Panc1 (cell line): ENCODE measurements around the gene PCGF5. TPM values are rescaled to one million over a fixed set of nuclear protein-coding genes. Genes with fewer than 3 reads are reported as not detected.

ENCODE experiments used
- ATAC-seq: fragments of 200-7000 bp; cut with Tn5 transposase; 2 replicates; pipeline ENCODE4 v1.9.1; 2020; ENCODE audit warnings: mild to moderate bottlenecking, moderate library complexity
- BruUV-seq: library from RNA; stranded (reverse); fragments of 400-500 nt; replicated peaks from 2 replicates; lab custom pipeline; 2021; lab: Mats Ljungman, UMichigan
- CTCF ChIA-PET: fragments of 300-600 bp; sonication (Branson Sonifier 250); formaldehyde crosslinking; loops from one replicate; lab custom pipeline; 2022; ENCODE audit warnings: antibody characterized with exemption; lab: Charles Lee
- POLR2A ChIA-PET: fragments of 300-600 bp; sonication (Branson Sonifier 250); formaldehyde crosslinking; loops from one replicate; lab custom pipeline; 2022; ENCODE audit warnings: antibody characterized with exemption; lab: Charles Lee
- DNase-seq: peaks from one replicate; pipeline ENCODE4 v3.0.0-alpha.2; 2010; ENCODE audit warnings: low read depth, low spot score
- H3K27ac ChIP-seq: 2 replicates; pipeline ENCODE4 v1.5.1; 2011; ENCODE audit warnings: mild to moderate bottlenecking, low read length, inconsistent platforms
- H3K27me3 ChIP-seq: fragments of 200-500 bp; sonication (Bioruptor generic); 2 replicates; pipeline ENCODE4 v1.6.0; 2014; ENCODE audit warnings: low read length, inconsistent platforms; ENCODE audit not compliant: control insufficient read depth, insufficient read depth
- H3K36me3 ChIP-seq: fragments of 200-500 bp; sonication (Bioruptor generic); 2 replicates; pipeline ENCODE4 v1.5.1; 2014; ENCODE audit warnings: inconsistent platforms, mild to moderate bottlenecking, low read length, moderate library complexity; ENCODE audit not compliant: control insufficient read depth, insufficient read depth
- H3K4me1 ChIP-seq: 2 replicates; pipeline ENCODE4 v1.5.1; 2011; ENCODE audit warnings: inconsistent platforms, mild to moderate bottlenecking, low read length, moderate library complexity; ENCODE audit not compliant: control insufficient read depth, insufficient read depth
- H3K4me3 ChIP-seq, 2 experiments: 2 replicates each; pipeline ENCODE4 v1.5.1; 2011 to 2012; ENCODE audit warnings: low read depth in 2 of 2, low read length in 2 of 2, mild to moderate bottlenecking in 2 of 2, inconsistent platforms in 1 of 2, moderate library complexity in 1 of 2
- H3K9me3 ChIP-seq: fragments of 200-500 bp; sonication (Bioruptor generic); 2 replicates; pipeline ENCODE4 v1.5.1; 2014; ENCODE audit warnings: low read depth, mild to moderate bottlenecking, inconsistent platforms, low read length, moderate library complexity; ENCODE audit not compliant: control insufficient read depth, insufficient read depth
- CTCF ChIP-seq: fragments of 450-650 bp; IDR thresholded peaks from 2 replicates; pipeline ENCODE4 v1.5.1; 2017; ENCODE audit warnings: mild to moderate bottlenecking
- POLR2AphosphoS5 ChIP-seq: IDR thresholded peaks from 2 replicates; pipeline ENCODE4 v1.6.1; 2012; ENCODE audit warnings: mild to moderate bottlenecking, low read depth, low read length, moderate library complexity
- REST ChIP-seq, 2 experiments: IDR thresholded peaks; 2 replicates each; pipeline ENCODE4 v1.6.1; 2011 to 2012; ENCODE audit warnings: low read depth in 2 of 2, control low read depth in 1 of 2, low read length in 1 of 2, mild to moderate bottlenecking in 1 of 2, moderate library complexity in 1 of 2; ENCODE audit not compliant: insufficient read depth in 1 of 2
- SIN3A ChIP-seq: IDR thresholded peaks from 2 replicates; pipeline ENCODE4 v1.6.1; 2012; ENCODE audit warnings: low read depth, mild to moderate bottlenecking, low read length, moderate library complexity, borderline replicate concordance; ENCODE audit not compliant: insufficient read depth
- TCF7L2 ChIP-seq: IDR thresholded peaks from 2 replicates; pipeline ENCODE4 v1.6.1; 2011; ENCODE audit warnings: mild to moderate bottlenecking, low read depth, low read length, inconsistent platforms
- in situ Hi-C: cut with HindIII; loops from 2 replicates; pipeline ENCODE4 v1.10.0; 2016; ENCODE audit warnings: low sequenced_read_pairs, low pct_unique_long_range_greater_than_20kb
- intact Hi-C: fragments of 100-400 bp; cut with micrococcal nuclease; formaldehyde crosslinking; loops from one replicate; pipeline ENCODE4 v1.10.0; 2022; ENCODE audit not compliant: unreplicated experiment
- total RNA-seq: library from RNA; stranded (reverse); gene quantifications from one replicate; pipeline ENCODE4 v1.2.1, GENCODE V29; 2021; ENCODE audit not compliant: unreplicated experiment

PCGF5 gene
- total RNA-seq, 1 experiment from 2014 or later: 23.3 TPM

DNA sequence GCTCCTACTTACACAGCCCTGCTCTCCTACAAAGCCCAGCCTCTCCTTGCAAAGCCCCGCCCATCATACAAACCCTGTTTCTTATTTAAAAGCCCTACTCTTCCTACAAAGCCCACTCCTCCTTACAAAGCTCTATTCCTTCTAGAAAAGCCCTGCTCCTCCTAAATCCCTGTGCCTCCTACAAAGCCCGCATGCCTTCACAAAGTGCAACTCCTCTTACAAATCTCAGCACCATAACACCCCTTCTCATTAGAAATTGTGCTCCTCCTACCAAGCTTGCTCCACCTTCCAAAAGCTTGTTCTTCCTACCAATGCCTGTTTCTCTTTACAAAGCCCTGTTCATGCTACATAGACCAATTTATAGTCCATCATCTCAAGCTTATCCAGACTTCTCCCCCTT is 66.1 kb downstream of the PCGF5 start:
- Histone ChIP-seq H3K27me3 (peaks cover 16% of the 10 kb centered on the region; the same call in 1 of the 2 replicates), H3K36me3 (no peaks in the 10 kb centered on the region), H3K4me3 (no peak overlapping the region), H3K27ac (no peak overlapping the region), H3K4me1 (no peaks in the 10 kb centered on the region), H3K9me3 (no peaks in the 10 kb centered on the region)
- POLR2A ChIA-PET: no interaction called here
- intact Hi-C loops (no loop called here), in situ Hi-C loops (no loop called here)
- BruUV-seq: no TSS peak
- no peak for DNase-seq
- ATAC-seq: no peak
- CTCF ChIA-PET: no interaction called here
- no peak for TF ChIP-seq SIN3A
- TF ChIP-seq TCF7L2: no peak
- no peak for TF ChIP-seq REST (IDR thresholded peaks at IDR 0.05; ENCODE audit: insufficient read depth in 1 of 2, low read depth in 2 of 2, low read length in 1 of 2)
- TF ChIP-seq CTCF: no peak
- TF ChIP-seq POLR2AphosphoS5: no peak

- no TSS peak for BruUV-seq
- Histone ChIP-seq H3K4me3 (no peak overlapping the region), H3K36me3 (no peaks in the 10 kb centered on the region), H3K27me3 (peaks cover 16% of the 10 kb centered on the region; the same call in 1 of the 2 replicates), H3K9me3 (no peaks in the 10 kb centered on the region), H3K27ac (no peak overlapping the region), H3K4me1 (no peaks in the 10 kb centered on the region)
- intact Hi-C loops: no loop called here
- POLR2A ChIA-PET: no interaction called here
- TF ChIP-seq TCF7L2: no peak
- TF ChIP-seq REST (IDR thresholded peaks at IDR 0.05; ENCODE audit: insufficient read depth in 1 of 2, low read depth in 2 of 2, low read length in 1 of 2): no peak
- no peak for TF ChIP-seq SIN3A
- no peak for TF ChIP-seq CTCF
- no peak for TF ChIP-seq POLR2AphosphoS5
- in situ Hi-C loops: no loop called here
- DNase-seq (no peak), ATAC-seq (no peak)
- CTCF ChIA-PET: no interaction called here
Observed at GRCh38 chr10:91287276-91287675, 66.8 kb downstream of the PCGF5 start.
